GM21390 (cell line): ENCODE results near the gene DNAI7.

Experiments used
- ATAC-seq: cut with Tn5 transposase; IDR thresholded peaks from one replicate; pipeline ENCODE4 v1.9.1; 2021; ENCODE audit not compliant: unreplicated experiment

The DNAI7 gene, protein sequence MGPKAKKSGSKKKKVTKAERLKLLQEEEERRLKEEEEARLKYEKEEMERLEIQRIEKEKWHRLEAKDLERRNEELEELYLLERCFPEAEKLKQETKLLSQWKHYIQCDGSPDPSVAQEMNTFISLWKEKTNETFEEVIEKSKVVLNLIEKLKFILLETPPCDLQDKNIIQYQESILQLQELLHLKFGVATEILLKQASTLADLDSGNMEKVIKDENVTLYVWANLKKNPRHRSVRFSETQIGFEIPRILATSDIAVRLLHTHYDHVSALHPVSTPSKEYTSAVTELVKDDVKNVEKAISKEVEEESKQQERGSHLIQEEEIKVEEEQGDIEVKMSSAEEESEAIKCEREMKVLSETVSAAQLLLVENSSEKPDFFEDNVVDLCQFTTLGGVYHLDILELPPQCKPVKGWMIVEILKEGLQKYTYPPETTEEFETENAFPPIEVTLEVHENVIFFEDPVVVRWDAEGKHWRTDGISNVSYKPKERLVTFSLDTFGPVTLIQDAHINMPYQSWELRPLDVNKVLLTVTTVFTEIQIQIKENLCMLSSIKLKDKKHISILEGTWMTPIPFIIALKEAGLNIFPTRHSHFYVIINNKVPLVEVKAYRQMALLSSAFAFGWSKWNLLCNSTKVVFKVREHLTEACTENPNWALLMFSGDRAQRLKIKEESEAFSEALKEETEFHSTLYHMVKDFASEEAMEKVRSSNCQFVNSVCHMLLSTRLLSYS

DNA sequence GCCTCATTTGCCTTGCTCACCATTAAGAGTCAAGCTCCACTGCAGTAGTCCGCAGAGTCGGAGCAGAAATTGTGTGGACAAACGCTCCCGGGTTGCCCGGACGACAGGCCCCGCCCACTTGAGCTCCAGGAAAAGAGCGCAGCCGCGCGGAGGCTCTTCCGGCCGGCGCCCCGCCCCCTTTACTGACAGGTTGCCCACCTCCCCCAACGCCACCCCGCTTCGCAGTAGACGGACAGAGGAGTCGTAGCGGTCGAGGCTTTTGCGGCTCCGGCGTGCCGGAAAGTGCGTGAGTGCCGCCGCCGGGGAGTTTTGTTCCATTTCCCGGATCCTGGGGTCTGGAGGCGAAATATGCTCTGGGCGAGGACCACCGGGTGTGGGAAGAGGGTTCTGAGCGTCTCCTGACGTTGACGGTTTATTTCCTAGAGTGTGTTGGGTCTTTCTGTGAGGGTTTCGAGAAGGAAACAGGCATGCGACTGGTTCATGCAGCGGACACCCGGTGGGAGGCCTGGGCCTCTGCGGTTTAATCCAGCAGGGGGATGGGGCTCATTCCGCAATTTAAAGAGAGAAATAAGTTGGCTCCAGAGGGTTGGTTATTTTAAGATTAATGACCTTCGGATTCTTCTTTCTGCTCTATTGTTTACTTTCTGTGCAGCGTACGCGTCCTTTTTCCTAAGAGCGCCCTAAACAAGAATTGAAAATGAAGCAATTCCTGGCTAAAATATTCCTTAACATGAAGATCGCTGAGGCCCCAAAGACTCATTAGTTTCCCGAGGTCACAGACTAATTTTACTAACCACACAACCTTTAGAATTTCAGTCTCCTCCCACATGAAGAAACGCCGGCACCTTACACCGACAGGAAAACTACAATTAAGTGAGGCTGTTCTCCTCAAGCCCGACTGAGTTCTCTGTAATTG, at the start of gene DNAI7, which contains the start of gene ETFRF1:
Gene DNAI7, minus strand, starts transcription at position 105 of the 916 bp plus-strand sequence. Its CDS starts 82 bp downstream, at position 23.
Gene ETFRF1, plus strand, starts transcription at position 182 of the 916 bp plus-strand sequence. CDS start 8,720 bp downstream, outside the sequence.
- ATAC-seq, result peak; percentile 96

GRCh38 chr12:25243680-25243990, 48.7 kb upstream of the DNAI7 start:
- ATAC-seq, result no peak

DNA sequence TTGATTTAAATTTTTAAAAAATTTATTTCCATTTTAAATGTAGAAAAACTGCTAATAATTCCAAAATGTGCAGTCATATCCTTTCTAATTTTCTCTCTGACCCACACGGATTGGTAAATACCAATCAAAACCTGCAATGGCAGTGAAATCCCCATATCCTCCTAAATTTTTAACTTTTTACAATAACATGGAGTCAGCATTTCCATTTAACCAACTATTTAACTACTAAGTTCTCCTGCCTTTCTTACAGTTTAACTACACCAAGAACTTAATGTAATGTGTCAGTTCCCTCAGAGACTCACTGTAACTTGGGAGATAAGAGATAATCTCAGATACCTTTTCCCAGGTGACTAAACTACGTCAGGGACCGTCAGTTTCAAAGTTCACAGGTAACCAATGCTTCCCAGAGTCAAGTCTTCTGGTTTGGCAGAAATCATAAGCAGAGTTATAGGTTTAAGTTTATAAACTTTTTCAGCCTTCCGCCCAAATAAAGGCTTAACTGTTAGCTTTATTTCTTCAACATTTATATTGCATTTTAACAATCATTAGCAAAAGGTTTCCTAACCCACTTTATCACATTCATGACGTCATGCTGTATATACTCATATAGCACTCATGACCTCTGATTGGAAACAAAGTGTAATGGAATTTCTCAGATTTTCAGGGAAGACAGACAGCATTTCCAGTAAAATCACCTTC, 48.2 kb upstream of the DNAI7 start:
- no peak for ATAC-seq

DNA sequence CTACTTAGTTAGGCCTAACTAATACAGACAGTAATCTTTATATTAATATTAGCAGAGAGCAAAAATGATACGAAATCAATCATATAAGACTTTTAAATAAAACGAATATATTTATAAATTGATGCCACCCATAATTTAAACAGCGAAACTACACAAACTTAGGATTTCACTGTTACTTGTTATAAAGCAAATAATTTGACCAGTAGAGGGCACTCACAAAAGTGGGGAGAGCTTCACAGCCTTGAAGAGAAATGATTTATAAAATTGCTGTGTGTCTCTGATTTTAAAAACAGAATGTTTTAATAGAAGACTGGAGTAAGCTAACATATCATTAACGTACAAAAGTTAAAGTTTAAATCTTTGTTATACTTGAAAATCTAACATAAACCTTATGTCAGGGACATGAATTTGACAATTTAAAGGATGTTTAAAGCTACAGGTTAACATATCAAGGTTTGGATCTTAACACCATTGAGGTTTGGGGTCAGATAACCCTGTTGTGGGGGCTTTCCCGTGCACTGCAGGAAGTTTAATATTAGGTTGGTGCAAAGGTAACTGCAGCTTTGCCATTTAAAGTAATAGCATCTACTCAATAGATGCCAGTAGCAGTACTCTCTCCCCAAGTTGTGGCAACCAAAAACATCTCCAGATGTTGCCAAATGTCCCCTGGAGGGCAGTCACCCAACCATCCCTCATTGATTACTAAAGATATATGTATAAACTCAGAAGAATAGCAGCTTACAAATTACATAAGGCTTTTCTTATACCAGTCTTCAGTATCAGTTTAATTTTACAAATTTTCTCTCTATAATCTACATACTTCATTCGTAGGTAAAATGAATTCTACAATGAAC, 46.4 kb upstream of the DNAI7 start:
- peak; percentile 63 for ATAC-seq

GRCh38 chr12:25236626-25237025, 41.7 kb upstream of the DNAI7 start:
- no peak for ATAC-seq

- ATAC-seq, result no peak
These were observed 41.2 kb upstream of the DNAI7 start for GRCh38 chr12:25236190-25236589.

GRCh38 chr12:25213338-25213737, 18.4 kb upstream of the DNAI7 start:
- ATAC-seq, result no peak

DNA sequence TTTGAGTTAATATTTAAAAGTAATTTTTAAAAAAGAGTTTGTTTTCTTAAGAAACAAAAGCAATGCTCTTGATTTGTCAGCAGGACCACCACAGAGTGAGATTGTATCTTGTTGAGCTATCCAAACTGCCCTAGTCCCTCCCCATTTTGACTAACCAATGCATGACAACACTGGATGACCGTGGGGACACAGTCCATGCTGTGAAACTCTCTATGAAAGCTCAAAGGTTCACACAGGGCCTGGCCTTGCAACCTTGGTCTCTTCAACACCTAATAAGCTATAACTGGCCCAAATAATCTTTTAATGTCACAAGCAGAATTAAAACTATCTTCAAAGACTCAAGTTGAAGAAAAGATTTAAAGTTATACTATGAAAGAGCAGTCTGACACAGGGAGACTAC, 13.6 kb upstream of the DNAI7 start:
- ATAC-seq, result no peak

DNA sequence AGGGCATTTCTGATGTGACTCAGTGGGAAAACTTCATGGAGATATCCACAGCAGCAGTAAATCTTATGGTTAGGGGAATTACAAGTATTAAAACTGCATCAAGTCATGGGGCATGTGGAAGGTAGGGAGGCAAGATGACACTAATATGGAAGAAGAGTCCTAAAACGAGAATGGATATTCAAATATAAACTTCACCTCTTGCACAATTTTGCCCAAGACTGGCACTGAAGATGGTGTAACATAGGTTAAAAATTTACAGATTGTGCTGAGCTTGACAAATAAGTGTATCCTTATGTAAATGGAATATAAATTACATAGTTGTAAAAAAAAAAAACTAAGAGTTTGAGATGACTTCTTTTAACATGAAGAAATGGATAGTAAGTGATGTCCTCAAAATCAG, 12.9 kb upstream of the DNAI7 start:
- ATAC-seq, result no peak

GRCh38 chr12:25207411-25207810, 12.5 kb upstream of the DNAI7 start:
- no peak for ATAC-seq

GRCh38 chr12:25202137-25202536, 7.2 kb upstream of the DNAI7 start:
- ATAC-seq, result no peak

DNA sequence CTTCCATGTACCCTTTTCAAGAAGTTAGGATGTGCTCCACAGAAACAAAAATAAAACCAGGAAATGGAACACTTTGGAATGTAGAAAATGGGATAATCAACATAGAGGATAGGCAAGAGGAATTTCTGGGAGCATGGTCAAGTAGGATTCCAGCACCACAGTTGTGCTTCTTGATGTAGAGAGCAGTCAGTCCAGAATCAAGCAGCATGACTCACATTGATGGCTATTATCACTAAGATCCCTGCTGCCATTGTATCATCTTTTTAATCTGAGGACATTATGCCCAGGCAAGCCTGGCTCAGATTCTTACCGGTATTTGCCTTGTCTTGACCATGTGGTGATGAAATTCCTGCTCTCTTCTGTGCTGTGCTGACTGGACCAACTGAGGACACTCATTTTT, 5.7 kb upstream of the DNAI7 start:
- ATAC-seq, result no peak

DNA sequence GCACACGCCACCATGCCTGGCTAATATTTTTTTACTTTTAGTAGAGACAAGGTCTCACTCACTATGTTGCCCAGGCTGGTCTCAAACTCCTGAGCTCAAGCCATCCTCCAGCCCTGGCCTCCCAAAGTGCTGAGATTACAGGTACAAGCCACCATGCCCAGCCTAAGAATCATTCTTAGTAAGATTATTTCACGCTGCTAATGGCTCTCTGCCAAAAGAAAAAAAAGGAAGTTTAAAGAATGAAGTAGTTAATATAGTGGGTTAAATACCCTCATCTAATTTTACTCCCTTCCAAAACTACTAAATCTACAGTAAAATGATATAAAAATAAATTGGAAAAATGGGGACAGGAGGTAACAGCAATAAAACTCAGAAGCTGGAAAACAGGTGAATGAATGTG, 2.6 kb upstream of the DNAI7 start:
- no peak for ATAC-seq

- no peak for ATAC-seq
These were observed 271 bp downstream of the DNAI7 start for GRCh38 chr12:25194722-25195055.

GRCh38 chr12:25194214-25194613, 746 bp downstream of the DNAI7 start:
- no peak for ATAC-seq

DNA sequence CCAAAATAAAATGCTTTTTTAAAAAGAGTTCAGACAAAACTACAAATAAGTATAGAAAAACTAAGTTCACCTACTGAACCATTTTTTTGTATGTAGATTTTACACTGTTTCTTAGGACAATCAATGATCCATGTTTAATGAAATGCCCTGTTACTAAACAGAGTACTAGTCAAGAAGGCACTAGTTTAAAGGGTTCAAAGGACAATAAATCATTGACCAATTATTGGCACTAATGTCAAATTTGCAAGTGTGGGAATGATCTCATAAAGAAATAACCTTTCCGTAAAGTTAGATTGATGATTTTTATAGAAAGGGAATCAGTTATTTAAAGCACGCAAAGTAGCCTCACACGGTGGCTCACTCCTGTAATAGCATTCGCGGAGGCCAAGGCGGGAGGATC, 4.2 kb downstream of the DNAI7 start:
- no peak for ATAC-seq

GRCh38 chr12:25189656-25190055, 5.3 kb downstream of the DNAI7 start:
- no peak for ATAC-seq

GRCh38 chr12:25187781-25188180, 7.2 kb downstream of the DNAI7 start:
- ATAC-seq, result no peak

DNA sequence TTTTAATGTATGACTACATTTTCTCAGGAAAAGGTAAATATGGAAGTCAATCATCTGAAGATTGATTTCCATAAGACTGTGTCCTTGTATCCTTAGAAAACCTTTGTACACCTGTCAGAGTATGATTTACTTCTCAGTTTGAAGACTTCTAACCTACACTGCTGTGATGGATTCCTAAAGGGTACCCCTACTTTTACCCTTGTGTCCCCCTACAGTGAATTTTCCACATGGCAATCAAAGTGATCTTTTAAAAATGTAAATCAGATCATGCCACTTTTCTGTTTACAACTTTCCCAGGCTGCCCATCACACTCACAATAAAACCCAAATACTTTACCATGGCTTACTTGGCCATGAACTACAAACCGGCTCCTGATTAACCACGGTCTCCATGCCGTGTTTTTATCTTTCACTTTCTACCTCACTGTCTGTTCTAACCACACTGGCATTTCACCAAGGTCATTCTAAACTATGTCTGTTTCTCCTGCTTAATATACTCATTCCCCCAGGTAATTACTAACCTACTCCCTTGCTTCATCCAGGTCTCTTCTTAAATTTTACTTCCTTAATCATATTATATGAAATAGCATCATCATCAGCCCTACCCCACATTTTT, 8.1 kb downstream of the DNAI7 start:
- ATAC-seq, result peak; percentile 93
